GM12874 (cell line): ENCODE measurements around the gene COMT.

Experiments used
- CTCF ChIP-seq: IDR thresholded peaks from 2 replicates; pipeline ENCODE4 v1.5.1; 2011; ENCODE audit warnings: low read depth, mild to moderate bottlenecking, control low read depth, low read length, moderate library complexity; ENCODE audit not compliant: insufficient read depth

Gene COMT

DNA sequence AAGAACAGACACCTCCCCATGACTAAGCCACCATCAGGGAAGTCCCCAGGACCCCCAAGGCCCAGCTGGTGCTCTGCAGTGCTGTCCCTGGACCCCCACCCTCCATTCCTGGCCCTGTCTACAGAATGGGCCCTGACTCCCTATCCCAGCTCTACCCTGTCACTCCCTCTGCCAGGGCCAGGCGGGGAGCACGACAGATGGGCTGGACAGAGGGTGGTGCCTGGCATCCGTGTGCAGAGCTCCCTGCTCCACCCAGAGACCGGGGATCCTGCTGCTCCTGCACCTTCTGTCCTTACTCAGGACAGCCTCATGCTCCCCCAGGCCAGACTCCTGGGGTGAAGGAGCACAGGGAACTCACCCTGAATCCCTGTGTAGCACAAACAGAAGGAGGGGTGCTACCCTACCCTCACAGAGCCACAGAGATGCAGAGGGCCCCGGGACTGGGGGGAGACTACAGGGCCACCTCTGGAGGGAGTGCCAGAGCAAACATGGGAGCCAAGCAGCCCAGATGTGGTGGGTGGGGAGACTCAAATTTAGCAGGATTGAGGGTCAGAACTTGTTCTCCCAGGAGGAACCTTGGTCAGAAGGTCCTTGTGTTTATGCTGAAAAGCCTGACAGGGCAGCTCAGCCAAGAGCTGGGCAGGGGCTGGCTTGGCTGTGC lies 73.1 kb downstream of the COMT start:
- no peak for TF ChIP-seq CTCF

DNA sequence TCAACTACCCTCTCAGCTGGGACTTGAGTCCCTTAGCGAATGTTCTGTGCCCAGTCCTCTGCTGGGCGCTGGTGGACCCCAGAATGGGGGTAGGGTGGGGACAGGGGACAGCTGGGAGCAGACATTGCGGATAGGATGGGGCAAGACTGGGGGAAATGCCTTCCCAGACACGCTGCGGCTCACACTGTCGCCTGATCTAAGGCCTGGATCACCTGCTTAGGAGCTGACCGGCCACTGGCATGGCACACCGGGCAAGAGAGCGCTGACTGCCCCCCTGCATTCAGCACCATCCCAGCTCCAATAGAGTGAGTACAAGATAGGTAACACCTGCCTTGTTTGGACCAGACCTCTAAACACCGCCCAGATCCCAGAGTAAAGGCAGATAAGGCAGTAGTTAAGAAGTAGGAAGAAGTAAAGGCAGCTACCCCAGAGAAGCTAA lies 73.6 kb downstream of the COMT start:
- no peak for TF ChIP-seq CTCF

GRCh38 chr22:20015971-20016733 lies 74.6 kb downstream of the COMT start:
- TF ChIP-seq CTCF = no peak

- peak; percentile 20; the same call in 1 of the 2 replicates for TF ChIP-seq CTCF
Observed at GRCh38 chr22:20016734-20017621, 75.4 kb downstream of the COMT start, which contains the start of gene ARVCF. Gene ARVCF (minus strand): TSS chr22:20016823. CDS start chr22:19990794, 26,029 bp downstream.

GRCh38 chr22:20017622-20017958 lies 76.0 kb downstream of the COMT start:
- TF ChIP-seq CTCF = no peak

DNA sequence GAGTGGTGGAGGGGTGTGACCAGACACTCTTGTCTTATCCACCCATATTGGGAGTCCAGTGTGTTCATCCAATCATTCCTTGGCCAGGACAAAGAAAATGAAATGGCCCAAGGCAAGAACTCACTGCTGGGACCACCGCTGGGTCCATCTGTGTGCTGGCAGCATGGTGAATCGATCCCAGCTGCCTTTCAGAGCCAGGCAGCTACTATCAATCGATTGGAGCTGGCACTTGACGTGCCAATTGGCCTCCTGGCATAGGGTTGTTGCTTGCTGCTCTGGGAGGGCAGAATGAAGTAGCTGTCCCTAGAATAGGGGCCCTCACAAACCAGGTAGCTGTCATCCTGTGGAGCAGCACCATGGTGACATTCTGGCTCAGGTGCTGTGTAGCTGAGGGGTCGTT lies 76.4 kb downstream of the COMT start:
- TF ChIP-seq CTCF = no peak
